ENCODE results near the gene SLC38A7.

DNA sequence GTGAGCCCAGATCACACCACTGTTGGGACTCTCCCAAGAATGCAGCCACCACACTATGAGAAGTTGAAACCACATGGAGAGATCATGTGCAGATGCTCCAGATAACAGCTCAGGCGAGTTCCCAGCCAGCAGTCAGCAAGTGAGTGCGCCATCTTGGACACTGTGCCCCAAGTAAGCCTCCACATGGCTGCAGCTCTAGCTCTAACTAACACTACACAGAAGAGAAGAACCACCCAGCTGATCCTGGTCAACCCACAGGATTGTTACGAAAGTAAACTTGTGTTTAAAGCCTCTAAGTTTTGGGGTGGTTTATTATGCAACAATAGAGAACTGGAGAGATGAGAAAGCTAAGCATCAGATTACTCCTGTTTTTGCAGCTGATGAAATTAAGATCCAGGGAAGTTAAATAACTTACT lies 25.8 kb downstream of the SLC38A7 start:
- TF ChIP-seq, protein P1, sequence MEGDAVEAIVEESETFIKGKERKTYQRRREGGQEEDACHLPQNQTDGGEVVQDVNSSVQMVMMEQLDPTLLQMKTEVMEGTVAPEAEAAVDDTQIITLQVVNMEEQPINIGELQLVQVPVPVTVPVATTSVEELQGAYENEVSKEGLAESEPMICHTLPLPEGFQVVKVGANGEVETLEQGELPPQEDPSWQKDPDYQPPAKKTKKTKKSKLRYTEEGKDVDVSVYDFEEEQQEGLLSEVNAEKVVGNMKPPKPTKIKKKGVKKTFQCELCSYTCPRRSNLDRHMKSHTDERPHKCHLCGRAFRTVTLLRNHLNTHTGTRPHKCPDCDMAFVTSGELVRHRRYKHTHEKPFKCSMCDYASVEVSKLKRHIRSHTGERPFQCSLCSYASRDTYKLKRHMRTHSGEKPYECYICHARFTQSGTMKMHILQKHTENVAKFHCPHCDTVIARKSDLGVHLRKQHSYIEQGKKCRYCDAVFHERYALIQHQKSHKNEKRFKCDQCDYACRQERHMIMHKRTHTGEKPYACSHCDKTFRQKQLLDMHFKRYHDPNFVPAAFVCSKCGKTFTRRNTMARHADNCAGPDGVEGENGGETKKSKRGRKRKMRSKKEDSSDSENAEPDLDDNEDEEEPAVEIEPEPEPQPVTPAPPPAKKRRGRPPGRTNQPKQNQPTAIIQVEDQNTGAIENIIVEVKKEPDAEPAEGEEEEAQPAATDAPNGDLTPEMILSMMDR (IDR thresholded peaks at IDR 0.05): no peak
- TF ChIP-seq POLR2A (IDR thresholded peaks at IDR 0.05): no peak

All from thyroid gland (tissue), 4 donors.